K562 (cell line): ENCODE results near the gene IP6K1. TPM values are rescaled to one million over a fixed set of nuclear protein-coding genes. Genes with fewer than 3 reads are reported as not detected.

Source experiments
- ATAC-seq: fragments of 200-7000 bp; cut with Tn5 transposase; 3 replicates; pipeline ENCODE4 v1.9.1; 2020; ENCODE audit warnings: moderate library complexity
- BruUV-seq: library from RNA; stranded (reverse); fragments of 400-500 nt; replicated peaks from 2 replicates; lab custom pipeline; 2021; lab: Mats Ljungman, UMichigan
- CTCF ChIA-PET: fragments of 300-600 bp; formaldehyde crosslinking; extraction: SDS; loops from one replicate; lab custom pipeline; 2021; ENCODE audit warnings: low intra/inter-chr PET ratio; lab: Yijun Ruan, JAX
- POLR2A ChIA-PET: fragments of 300-600, 350-650 bp; sonication (Branson Sonifier 250); formaldehyde crosslinking; extraction: SDS; loops from one replicate; lab custom pipeline; 2021; ENCODE audit warnings: antibody characterized with exemption, inconsistent platforms; lab: Yijun Ruan, JAX
- DNase-seq, 4 experiments: peaks; one replicate each; pipeline versions ENCODE4 v3.0.0 to v3.0.0-alpha.2; 2011 to 2018; ENCODE audit warnings: low spot score in 3 of 4, mixed read lengths in 3 of 4; ENCODE audit errors: extremely low read depth in 1 of 4
- FAIRE-seq: peaks from 2 replicates; lab custom pipeline; 2011; peaks lifted over from hg19 to GRCh38; lab: Jason Lieb, UNC
- H2AFZ ChIP-seq: 2 replicates; pipeline ENCODE4 v1.6.0; 2011; ENCODE audit warnings: low read depth, low read length, control low read depth, inconsistent platforms
- H3K27ac ChIP-seq: fragments of 200-600 bp; 3 replicates; pipeline ENCODE4 v1.8.0; 2011; ENCODE audit warnings: low read depth, mild to moderate bottlenecking, control low read depth, inconsistent platforms, low read length, moderate library complexity, mixed read lengths; ENCODE audit errors: extremely low read depth
- H3K27me3 ChIP-seq, 2 experiments: fragments of 300-600 bp in 1 of 2; 2 replicates in 1 of 2; 3 replicates in 1 of 2; pipeline versions ENCODE4 v1.6.0 to v1.8.0; 2011; ENCODE audit warnings: inconsistent platforms in 2 of 2, low read length in 2 of 2, mild to moderate bottlenecking in 1 of 2, mixed read lengths in 1 of 2, moderate library complexity in 1 of 2; ENCODE audit not compliant: control insufficient read depth in 2 of 2, insufficient read depth in 2 of 2
- H3K36me3 ChIP-seq: fragments of 300-600 bp; 3 replicates; pipeline ENCODE4 v1.8.0; 2011; ENCODE audit warnings: mild to moderate bottlenecking, low read length, inconsistent platforms; ENCODE audit not compliant: control insufficient read depth, insufficient read depth
- H3K4me1 ChIP-seq, 2 experiments: fragments of 200-600 bp in 1 of 2; replicated peaks in 1 of 2; 2 replicates in 1 of 2; 3 replicates in 1 of 2; pipeline versions ENCODE4 v1.5.1 to v1.8.0; 2011; ENCODE audit warnings: inconsistent platforms in 2 of 2, low read length in 2 of 2, mild to moderate bottlenecking in 1 of 2, mixed read lengths in 1 of 2, moderate library complexity in 1 of 2; ENCODE audit not compliant: control insufficient read depth in 2 of 2, insufficient read depth in 2 of 2
- H3K4me2 ChIP-seq: 2 replicates; pipeline ENCODE4 v1.6.1; 2011; ENCODE audit warnings: low read length, control low read depth, inconsistent platforms, mixed read lengths; ENCODE audit not compliant: insufficient read depth
- H3K4me3 ChIP-seq: fragments of 200-600 bp; sonication (generic), shearing (Covaris generic); 2 replicates; pipeline ENCODE4 v1.5.1; 2016; ENCODE audit warnings: control low read depth, inconsistent platforms
- H3K79me2 ChIP-seq: fragments of 200-600 bp; 3 replicates; pipeline ENCODE4 v1.8.0; 2011; ENCODE audit warnings: low read length, inconsistent platforms; ENCODE audit not compliant: control insufficient read depth, insufficient read depth
- H3K9ac ChIP-seq, 2 experiments: 2 replicates each; pipeline versions ENCODE4 v1.6.0 to v1.6.1; 2011; ENCODE audit warnings: low read depth in 2 of 2, low read length in 2 of 2, control low read depth in 1 of 2, inconsistent platforms in 1 of 2, mild to moderate bottlenecking in 1 of 2, mixed read lengths in 1 of 2; ENCODE audit not compliant: insufficient read depth in 1 of 2
- H3K9me1 ChIP-seq: one replicate; pipeline ENCODE4 v1.6.0; 2011; ENCODE audit warnings: inconsistent platforms, mild to moderate bottlenecking, low read length, moderate library complexity; ENCODE audit not compliant: control insufficient read depth, insufficient read depth
- H3K9me3 ChIP-seq: replicated peaks from 2 replicates; pipeline ENCODE4 v1.5.1; 2011; ENCODE audit warnings: low read depth, low read length, inconsistent platforms; ENCODE audit not compliant: control insufficient read depth, insufficient read depth
- H4K20me1 ChIP-seq: replicated peaks from 2 replicates; pipeline ENCODE4 v1.6.1; 2011; ENCODE audit warnings: low read length, inconsistent platforms, mixed read lengths; ENCODE audit not compliant: control insufficient read depth, insufficient read depth
- BRF1 ChIP-seq: IDR thresholded peaks from 3 replicates; pipeline ENCODE4 v1.6.1; 2011; ENCODE audit warnings: borderline replicate concordance, mild to moderate bottlenecking; ENCODE audit not compliant: insufficient read length; ENCODE audit errors: extremely low read depth
- ESRRA ChIP-seq: fragments of 450-650 bp; IDR thresholded peaks from 2 replicates; pipeline ENCODE4 v1.6.1; 2014; ENCODE audit warnings: low read depth, mild to moderate bottlenecking, moderate library complexity, borderline replicate concordance
- GABPA ChIP-seq: fragments of 200-800 bp; sonication (Bioruptor generic); conservative IDR thresholded peaks from 2 replicates; pipeline ENCODE4 v1.6.1; 2016; ENCODE audit warnings: low read depth, missing genetic modification characterization, missing compliant biosample characterization
- ILF3 ChIP-seq: fragments of 450-650 bp; IDR thresholded peaks from 2 replicates; pipeline ENCODE4 v1.6.1; 2018; ENCODE audit warnings: antibody characterized with exemption, mild to moderate bottlenecking, moderate library complexity, borderline replicate concordance
- MCM5 ChIP-seq: fragments of 450-650 bp; IDR thresholded peaks from 2 replicates; pipeline ENCODE4 v1.6.1; 2016; ENCODE audit warnings: low read depth
- NR4A1 ChIP-seq, 2 experiments: fragments of 250-450 bp in 1 of 2; fragments of 450-650 bp in 1 of 2; sonication (Bioruptor Pico) in 1 of 2; IDR thresholded peaks; 2 replicates each; pipeline versions ENCODE4 v1.4.0 to v1.6.1; 2016 to 2020; ENCODE audit warnings: mild to moderate bottlenecking in 2 of 2, missing compliant biosample characterization in 1 of 2, missing genetic modification characterization in 1 of 2, moderate library complexity in 1 of 2
- SETDB1 ChIP-seq: IDR thresholded peaks from one replicate; pipeline ENCODE4 v1.6.1; 2012; ENCODE audit warnings: low read length, control low read depth, inconsistent platforms
- TAF7 ChIP-seq: fragments of 450-650 bp; IDR thresholded peaks from 2 replicates; pipeline ENCODE4 v1.6.1; 2016; ENCODE audit warnings: missing genetic modification characterization, missing compliant biosample characterization
- XRCC5 ChIP-seq: fragments of 200-400 bp; formaldehyde crosslinking; IDR thresholded peaks from 2 replicates; pipeline ENCODE4 v1.6.1; 2017; ENCODE audit warnings: low read depth, mild to moderate bottlenecking, low read length
- ZKSCAN8 ChIP-seq: fragments of 200-800 bp; sonication (Bioruptor generic); IDR thresholded peaks from 2 replicates; pipeline ENCODE4 v1.6.1; 2016; ENCODE audit warnings: missing genetic modification characterization, missing compliant biosample characterization
- ZNF143 ChIP-seq: sonication (generic); formaldehyde crosslinking; IDR thresholded peaks from 2 replicates; pipeline ENCODE4 v1.9.0; 2022; ENCODE audit warnings: mild to moderate bottlenecking, missing genetic modification reagents
- ZNF384 ChIP-seq: IDR thresholded peaks from 2 replicates; pipeline ENCODE4 v1.6.1; 2012; ENCODE audit warnings: low read depth, low read length, improper control_type of control experiment
- WGBS: fragments of 100-300 bp; shearing (Covaris generic); methylation state at CpG from one replicate; pipeline ENCODE4 v1.1.6; 2016; ENCODE audit warnings: low coverage, mixed read lengths; ENCODE audit not compliant: insufficient coverage; ENCODE audit errors: missing lambda C conversion rate; 5-methylcytosine and 5-hydroxymethylcytosine counted together
- in situ Hi-C: fragments of 300-500 bp; cut with MboI; formaldehyde crosslinking; loops from 4 replicates; pipeline ENCODE4 v1.15.0; 2018; ENCODE audit warnings: inconsistent platforms, mixed read lengths
- intact Hi-C: fragments of 100-400 bp; cut with micrococcal nuclease; formaldehyde crosslinking; loops from 2 replicates; pipeline ENCODE4 v1.14.2; 2022
- polyA plus RNA-seq, 8 experiments: library from polyadenylated mRNA; depleted of rRNA in 4 of 8; stranded (reverse) in 5 of 8; unstranded in 3 of 8; fragments of >200 nt; fragmentation: Nextera tagmentation in 2 of 8; fragmentation: Illumina TruSeq in 1 of 8; extraction: Ambion mirVana in 2 of 8; extraction: Trizol in 1 of 8; gene quantifications; 2 replicates each; pipeline versions ENCODE4 v1.2.1 to v1.2.3, GENCODE V29; 2011 to 2014; ENCODE audit warnings: inconsistent platforms in 1 of 8, missing spikeins in 1 of 8
- total RNA-seq, 7 experiments: library from RNA; depleted of rRNA in 6 of 7; stranded (reverse); fragments of >200 nt in 6 of 7; fragmentation: Illumina TruSeq in 2 of 7; extraction: Trizol in 2 of 7; gene quantifications; 2 replicates each; pipeline versions ENCODE4 v1.2.1 to v1.2.3, GENCODE V29; 2011 to 2021; ENCODE audit warnings: low replicate concordance in 1 of 7
- TF ChIP-seq, protein P1 (sequence below): fragments of 250-450 bp; sonication (Bioruptor Pico); IDR thresholded peaks from 2 replicates; pipeline ENCODE4 v1.5.0; 2021; ENCODE audit warnings: mild to moderate bottlenecking, borderline replicate concordance
- TF ChIP-seq, protein P2 (sequence below), 2 experiments: IDR thresholded peaks; 2 replicates each; pipeline ENCODE4 v1.6.1; 2011; ENCODE audit warnings: borderline replicate concordance in 1 of 2, control low read depth in 1 of 2, low read depth in 1 of 2, low read length in 1 of 2, mild to moderate bottlenecking in 1 of 2, mixed read lengths in 1 of 2, moderate library complexity in 1 of 2; ENCODE audit not compliant: insufficient read depth in 1 of 2, insufficient read length in 1 of 2, poor library complexity in 1 of 2, severe bottlenecking in 1 of 2; ENCODE audit errors: extremely low read depth in 1 of 2
- TF ChIP-seq, protein P3 (sequence below): fragments of 450-650 bp; formaldehyde crosslinking; IDR thresholded peaks from 2 replicates; pipeline ENCODE4 v1.4.0; 2020; ENCODE audit warnings: mild to moderate bottlenecking

IP6K1 gene
- total and polyA plus RNA-seq, 9 of the 15 experiments (the other 6 are each of a cell fraction or from before 2014, with no cell fraction given) = 0.46 to 29.2 (median 13.1) TPM

GRCh38 chr3:49681543-49681942 is 104.8 kb downstream of the IP6K1 start:
- BruUV-seq = no TSS peak
- WGBS = 92% methylated on average over 2 of the region's 4 CpGs
- CTCF ChIA-PET = no interaction called here
- no peak for TF ChIP-seq ZKSCAN8 (CRISPR knock-in tag)
- no peak for TF ChIP-seq ZNF143 (CRISPR knock-in tag)
- TF ChIP-seq, protein P1, sequence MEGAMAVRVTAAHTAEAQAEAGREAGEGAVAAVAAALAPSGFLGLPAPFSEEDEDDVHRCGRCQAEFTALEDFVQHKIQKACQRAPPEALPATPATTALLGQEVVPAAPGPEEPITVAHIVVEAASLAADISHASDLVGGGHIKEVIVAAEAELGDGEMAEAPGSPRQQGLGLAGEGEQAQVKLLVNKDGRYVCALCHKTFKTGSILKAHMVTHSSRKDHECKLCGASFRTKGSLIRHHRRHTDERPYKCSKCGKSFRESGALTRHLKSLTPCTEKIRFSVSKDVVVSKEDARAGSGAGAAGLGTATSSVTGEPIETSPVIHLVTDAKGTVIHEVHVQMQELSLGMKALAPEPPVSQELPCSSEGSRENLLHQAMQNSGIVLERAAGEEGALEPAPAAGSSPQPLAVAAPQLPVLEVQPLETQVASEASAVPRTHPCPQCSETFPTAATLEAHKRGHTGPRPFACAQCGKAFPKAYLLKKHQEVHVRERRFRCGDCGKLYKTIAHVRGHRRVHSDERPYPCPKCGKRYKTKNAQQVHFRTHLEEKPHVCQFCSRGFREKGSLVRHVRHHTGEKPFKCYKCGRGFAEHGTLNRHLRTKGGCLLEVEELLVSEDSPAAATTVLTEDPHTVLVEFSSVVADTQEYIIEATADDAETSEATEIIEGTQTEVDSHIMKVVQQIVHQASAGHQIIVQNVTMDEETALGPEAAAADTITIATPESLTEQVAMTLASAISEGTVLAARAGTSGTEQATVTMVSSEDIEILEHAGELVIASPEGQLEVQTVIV (CRISPR knock-in tag) = no peak
- no peak for TF ChIP-seq SETDB1
- TF ChIP-seq, protein P2, sequence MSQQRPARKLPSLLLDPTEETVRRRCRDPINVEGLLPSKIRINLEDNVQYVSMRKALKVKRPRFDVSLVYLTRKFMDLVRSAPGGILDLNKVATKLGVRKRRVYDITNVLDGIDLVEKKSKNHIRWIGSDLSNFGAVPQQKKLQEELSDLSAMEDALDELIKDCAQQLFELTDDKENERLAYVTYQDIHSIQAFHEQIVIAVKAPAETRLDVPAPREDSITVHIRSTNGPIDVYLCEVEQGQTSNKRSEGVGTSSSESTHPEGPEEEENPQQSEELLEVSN (IDR thresholded peaks at IDR 0.05; ENCODE audit: borderline replicate concordance in 1 of 2, extremely low read depth in 1 of 2, insufficient read depth in 1 of 2, insufficient read length in 1 of 2, low read depth in 1 of 2, low read length in 1 of 2, poor library complexity in 1 of 2, severe bottlenecking in 1 of 2) = no peak
- no peak for TF ChIP-seq ESRRA
- TF ChIP-seq XRCC5 = no peak
- no peak for TF ChIP-seq MCM5
- no peak for TF ChIP-seq BRF1
- TF ChIP-seq, protein P3, sequence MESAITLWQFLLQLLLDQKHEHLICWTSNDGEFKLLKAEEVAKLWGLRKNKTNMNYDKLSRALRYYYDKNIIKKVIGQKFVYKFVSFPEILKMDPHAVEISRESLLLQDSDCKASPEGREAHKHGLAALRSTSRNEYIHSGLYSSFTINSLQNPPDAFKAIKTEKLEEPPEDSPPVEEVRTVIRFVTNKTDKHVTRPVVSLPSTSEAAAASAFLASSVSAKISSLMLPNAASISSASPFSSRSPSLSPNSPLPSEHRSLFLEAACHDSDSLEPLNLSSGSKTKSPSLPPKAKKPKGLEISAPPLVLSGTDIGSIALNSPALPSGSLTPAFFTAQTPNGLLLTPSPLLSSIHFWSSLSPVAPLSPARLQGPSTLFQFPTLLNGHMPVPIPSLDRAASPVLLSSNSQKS (CRISPR knock-in tag) = no peak
- TF ChIP-seq GABPA (tag) = no peak
- no peak for TF ChIP-seq ZNF384
- TF ChIP-seq TAF7 (tag) = no peak
- no peak for TF ChIP-seq ILF3
- no peak for TF ChIP-seq NR4A1 (CRISPR knock-in tag; IDR thresholded peaks at IDR 0.05)
- no peak for TF ChIP-seq NR4A1 (tag; IDR thresholded peaks at IDR 0.05)

More at GRCh38 chr3:49681543-49681942, 104.8 kb downstream of the IP6K1 start:
- H3K27ac ChIP-seq = no peak overlapping the region
- H2AFZ ChIP-seq = no peak overlapping the region
- H3K4me1 ChIP-seq = peaks cover 0 to 9% of the 10 kb centered on the region in 2 experiments; a peak in 2 of 5 replicates
- peaks cover 3% of the 10 kb centered on the region for H3K9me1 ChIP-seq
- POLR2A ChIA-PET = no interaction called here
- H3K4me3 ChIP-seq = no peak overlapping the region
- FAIRE-seq (no peak), DNase-seq (no peak), ATAC-seq (no peak)
- peaks cover 74% of the 10 kb centered on the region; the same call in 2 of the 3 replicates for H3K36me3 ChIP-seq
- no peaks in the 10 kb centered on the region for H3K9me3 ChIP-seq
- H3K79me2 ChIP-seq = no peaks in the 10 kb centered on the region
- no peak overlapping the region for H3K4me2 ChIP-seq
- in situ Hi-C loops (no loop called here), intact Hi-C loops (no loop called here)
- no peak overlapping the region for H3K9ac ChIP-seq
- H3K27me3 ChIP-seq = no peaks in the 10 kb centered on the region
- no peaks in the 10 kb centered on the region for H4K20me1 ChIP-seq
